Activated T-helper 17 cell treated with anti-CD3 and anti-CD28 coated beads, Interleukin-2, amount 50 U/mL, for 72 hours (primary cell): Measurements from ENCODE around the gene TPCN2. TPM values are rescaled to one million over a fixed set of nuclear protein-coding genes. Genes with fewer than 3 reads are reported as not detected.

Experiments
- ATAC-seq: fragments of 150-1000 bp; cut with Tn5 transposase; replicated peaks from 2 replicates; pipeline ENCODE4 v1.10.0; 2021; ENCODE audit warnings: mild to moderate bottlenecking, moderate library complexity
- H3K27ac Mint-ChIP-seq: one replicate; pipeline ENCODE4 v1.8.0; 2022; ENCODE audit warnings: mixed read lengths
- H3K27me3 Mint-ChIP-seq: one replicate; pipeline ENCODE4 v1.8.0; 2022; ENCODE audit warnings: mixed read lengths
- H3K36me3 Mint-ChIP-seq: one replicate; pipeline ENCODE4 v1.8.0; 2022; ENCODE audit warnings: low read depth, mild to moderate bottlenecking, mixed read lengths
- H3K4me1 Mint-ChIP-seq: one replicate; pipeline ENCODE4 v1.8.0; 2022; ENCODE audit warnings: mixed read lengths
- H3K4me3 Mint-ChIP-seq: one replicate; pipeline ENCODE4 v1.8.0; 2022; ENCODE audit warnings: mild to moderate bottlenecking, mixed read lengths
- H3K9me3 Mint-ChIP-seq: one replicate; pipeline ENCODE4 v1.8.0; 2022; ENCODE audit warnings: mixed read lengths
- total RNA-seq, 2 donors: library from RNA; stranded (reverse); gene quantifications; one replicate each; pipeline ENCODE4 v1.2.3, GENCODE V29; 2022

The TPCN2 gene
- total RNA-seq, 2 donors from 2014 or later = 12.8 to 15.9 TPM

DNA sequence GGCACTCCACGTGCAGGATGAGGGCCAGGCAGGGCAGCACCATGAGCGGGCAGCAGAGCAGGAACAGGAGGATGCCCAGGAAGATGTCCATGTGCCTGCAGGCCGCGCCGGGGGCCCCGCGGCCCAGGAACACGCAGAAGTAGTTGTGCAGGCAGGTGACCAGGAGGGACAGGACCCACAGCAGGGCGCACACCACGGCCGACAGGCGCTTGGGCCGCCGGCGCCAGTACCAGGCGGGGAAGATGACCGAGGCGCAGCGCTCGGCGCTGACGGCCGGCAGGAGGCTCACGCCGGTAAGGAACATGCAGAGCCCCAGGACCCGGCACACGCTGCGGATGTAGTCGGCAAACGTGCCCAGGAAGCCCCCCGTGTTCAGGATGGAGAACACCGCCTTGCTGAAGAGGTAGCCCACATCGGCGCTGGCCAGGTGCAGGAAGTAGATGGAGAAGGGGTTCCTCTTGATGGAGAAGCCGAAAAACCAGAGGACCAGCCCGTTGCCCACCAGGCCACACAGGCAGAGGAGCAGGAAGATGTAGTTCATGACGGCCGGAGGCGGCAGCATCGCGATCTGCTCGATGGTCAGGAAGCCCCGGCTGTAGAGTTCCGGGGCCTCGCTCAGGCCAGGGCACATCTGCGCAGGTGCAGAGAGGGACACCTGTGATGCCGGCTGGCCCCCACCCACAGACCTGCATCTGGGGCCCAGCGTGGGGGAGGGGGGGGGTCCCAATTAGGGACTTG lies 42.9 kb upstream of the TPCN2 start:
- no peak overlapping the region for H3K27ac Mint-ChIP-seq
- no peak overlapping the region for H3K4me3 Mint-ChIP-seq
- no peaks in the 10 kb centered on the region for H3K36me3 Mint-ChIP-seq
- no peaks in the 10 kb centered on the region for H3K9me3 Mint-ChIP-seq
- ATAC-seq = no peak
- no peaks in the 10 kb centered on the region for H3K4me1 Mint-ChIP-seq
- peaks cover 4% of the 10 kb centered on the region for H3K27me3 Mint-ChIP-seq

DNA sequence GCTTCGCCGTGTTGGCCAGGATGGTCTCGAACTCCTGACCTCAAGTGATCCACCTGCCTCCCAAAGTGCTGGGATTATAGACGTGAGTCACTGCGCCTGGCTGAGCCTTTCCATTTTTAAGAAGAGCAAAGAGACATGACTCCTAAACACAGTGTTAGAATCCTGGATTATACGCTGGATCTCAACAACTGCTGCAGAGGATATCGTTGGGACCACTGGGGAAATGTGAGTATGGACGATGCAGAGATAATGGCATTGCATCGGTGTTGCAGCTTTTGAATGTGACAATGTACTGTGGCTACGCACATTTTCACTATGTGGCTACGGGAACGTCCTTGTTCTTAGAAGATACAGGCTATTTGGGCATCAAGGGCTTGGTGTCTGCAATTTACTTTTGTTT lies 41.9 kb upstream of the TPCN2 start:
- H3K4me1 Mint-ChIP-seq = no peaks in the 10 kb centered on the region
- H3K9me3 Mint-ChIP-seq = no peaks in the 10 kb centered on the region
- no peak overlapping the region for H3K27ac Mint-ChIP-seq
- no peak for ATAC-seq
- no peaks in the 10 kb centered on the region for H3K36me3 Mint-ChIP-seq
- peaks cover 10% of the 10 kb centered on the region for H3K27me3 Mint-ChIP-seq
- H3K4me3 Mint-ChIP-seq = no peak overlapping the region

- no peak overlapping the region for H3K4me3 Mint-ChIP-seq
- no peaks in the 10 kb centered on the region for H3K4me1 Mint-ChIP-seq
- no peaks in the 10 kb centered on the region for H3K36me3 Mint-ChIP-seq
- ATAC-seq = no peak
- no peak overlapping the region for H3K27ac Mint-ChIP-seq
- H3K9me3 Mint-ChIP-seq = no peaks in the 10 kb centered on the region
- peaks cover 16% of the 10 kb centered on the region for H3K27me3 Mint-ChIP-seq
Measured at GRCh38 chr11:69007975-69008381, 40.8 kb upstream of the TPCN2 start.

- Mint-ChIP-seq H3K27ac (no peak overlapping the region), H3K36me3 (no peaks in the 10 kb centered on the region), H3K27me3 (peaks cover 16% of the 10 kb centered on the region), H3K4me1 (no peaks in the 10 kb centered on the region), H3K4me3 (no peak overlapping the region), H3K9me3 (no peaks in the 10 kb centered on the region)
- no peak for ATAC-seq
Measured at GRCh38 chr11:69008737-69009440, 39.8 kb upstream of the TPCN2 start.

DNA sequence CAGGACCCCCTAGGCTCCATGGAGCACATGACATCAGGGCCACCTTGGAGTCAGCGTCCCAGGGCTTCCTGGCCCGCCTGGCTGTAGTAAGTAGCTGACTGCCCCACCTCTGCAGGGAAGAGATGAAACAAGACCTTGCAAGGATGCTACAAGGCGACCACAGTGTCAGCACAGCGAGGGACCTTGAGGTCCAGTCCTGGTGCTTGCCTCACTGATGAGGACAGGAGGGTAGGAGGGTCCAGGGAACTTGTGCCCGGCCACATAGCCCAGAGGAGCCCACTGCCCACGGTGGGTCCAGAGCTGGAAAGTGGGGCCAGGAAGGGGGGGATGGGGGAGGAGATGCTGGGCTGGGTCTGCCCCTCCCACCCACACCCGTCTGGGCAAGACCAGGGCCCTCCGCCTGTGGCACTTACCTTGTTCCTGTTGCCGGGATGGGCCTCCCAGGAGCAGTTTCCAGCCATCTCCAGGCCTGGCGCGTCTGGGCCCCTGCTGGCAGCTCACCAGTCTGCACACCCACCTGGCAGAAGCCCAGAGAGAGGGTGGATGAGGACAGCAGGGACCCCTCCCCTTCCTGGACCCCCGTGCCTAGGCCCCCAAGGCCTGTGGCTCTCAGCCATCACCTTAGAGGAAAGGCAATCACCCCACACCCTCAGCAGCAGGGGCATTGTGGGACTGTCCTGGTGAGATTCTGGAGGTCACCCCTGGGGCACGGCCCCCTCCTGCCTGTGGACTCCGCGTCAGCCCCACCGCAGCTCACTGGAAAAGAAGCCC lies 39.1 kb upstream of the TPCN2 start:
- no peak for ATAC-seq
- Mint-ChIP-seq H3K27me3 (peaks cover 16% of the 10 kb centered on the region), H3K4me1 (no peaks in the 10 kb centered on the region), H3K36me3 (no peaks in the 10 kb centered on the region), H3K27ac (no peak overlapping the region), H3K9me3 (no peaks in the 10 kb centered on the region), H3K4me3 (no peak overlapping the region)

DNA sequence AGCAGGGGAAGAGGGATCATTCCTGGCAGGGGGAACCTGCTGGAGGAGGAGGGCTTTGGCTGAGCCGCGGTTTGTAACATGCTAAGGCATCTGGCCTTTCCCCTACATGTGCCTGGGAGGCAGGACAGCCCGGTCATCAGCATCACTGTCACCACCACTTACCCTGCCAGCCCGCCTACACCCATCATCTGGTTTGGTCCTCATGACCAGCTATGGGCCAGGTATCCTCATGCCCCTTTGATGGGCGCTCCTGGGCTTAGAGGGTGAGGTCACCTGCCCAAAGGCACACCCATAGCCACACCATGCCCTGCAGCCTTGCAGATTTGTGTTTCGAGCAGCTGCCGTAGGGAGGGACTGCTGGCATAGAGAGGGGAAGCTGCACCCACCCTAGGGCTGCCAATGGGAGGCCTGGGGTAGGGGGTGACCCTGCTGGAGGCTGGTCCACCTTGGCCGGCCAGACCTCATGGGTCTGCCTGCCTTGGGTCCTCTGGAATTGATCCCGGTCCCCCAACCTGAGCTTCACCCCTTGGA lies 38.3 kb upstream of the TPCN2 start:
- ATAC-seq = no peak
- H3K27me3 Mint-ChIP-seq = peaks cover 16% of the 10 kb centered on the region
- H3K4me1 Mint-ChIP-seq = no peaks in the 10 kb centered on the region
- no peak overlapping the region for H3K27ac Mint-ChIP-seq
- H3K4me3 Mint-ChIP-seq = no peak overlapping the region
- no peaks in the 10 kb centered on the region for H3K9me3 Mint-ChIP-seq
- H3K36me3 Mint-ChIP-seq = no peaks in the 10 kb centered on the region

DNA sequence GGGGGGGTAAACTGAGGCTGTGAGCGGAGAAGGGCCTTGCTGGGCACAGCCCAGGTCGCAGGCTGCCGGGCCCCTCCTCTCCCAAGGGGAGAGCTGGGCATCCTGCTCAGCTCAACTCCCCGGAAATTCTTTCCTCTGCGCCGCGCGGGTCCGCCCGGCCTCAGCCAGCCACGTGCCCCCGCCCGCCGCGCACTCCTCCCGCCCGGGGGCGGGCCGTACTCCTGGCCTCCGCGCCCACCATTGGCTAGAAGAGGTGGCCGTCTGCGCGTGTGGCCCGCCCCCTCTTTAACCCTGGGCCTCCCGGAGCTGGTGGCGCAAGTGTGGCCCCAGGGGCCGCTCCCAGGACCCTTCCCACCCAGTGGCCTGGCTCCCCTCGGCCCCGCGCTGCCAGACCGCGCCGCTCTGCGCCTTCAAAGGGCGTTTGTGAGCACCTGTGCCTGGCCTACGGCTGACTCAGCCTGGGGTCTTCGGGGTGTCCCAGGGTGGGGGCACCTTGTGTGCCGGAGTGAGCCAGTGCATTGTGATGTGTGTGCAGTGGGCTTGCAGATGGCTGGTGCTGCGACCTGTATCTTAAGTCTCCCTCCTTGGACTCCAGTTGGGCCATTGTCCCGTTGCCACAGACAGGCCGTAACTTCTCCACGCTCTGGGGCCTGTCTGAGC lies 37.6 kb upstream of the TPCN2 start:
- H3K27ac Mint-ChIP-seq = no peak overlapping the region
- H3K9me3 Mint-ChIP-seq = no peaks in the 10 kb centered on the region
- no peaks in the 10 kb centered on the region for H3K4me1 Mint-ChIP-seq
- H3K4me3 Mint-ChIP-seq = peak overlapping the region; percentile 33
- no peaks in the 10 kb centered on the region for H3K36me3 Mint-ChIP-seq
- ATAC-seq = peak; percentile 80
- peaks cover 16% of the 10 kb centered on the region for H3K27me3 Mint-ChIP-seq

- ATAC-seq = no peak
- H3K27me3 Mint-ChIP-seq = peaks cover 16% of the 10 kb centered on the region
Measured at GRCh38 chr11:69011624-69012091, 37.1 kb upstream of the TPCN2 start.

GRCh38 chr11:69012092-69013008 lies 36.4 kb upstream of the TPCN2 start:
- Mint-ChIP-seq H3K27me3 (peaks cover 16% of the 10 kb centered on the region), H3K4me1 (no peaks in the 10 kb centered on the region), H3K9me3 (no peaks in the 10 kb centered on the region), H3K4me3 (peak overlapping the region; percentile 33), H3K27ac (no peak overlapping the region), H3K36me3 (no peaks in the 10 kb centered on the region)
- ATAC-seq = no peak

More at GRCh38 chr11:69011624-69012091, 37.1 kb upstream of the TPCN2 start:
- Mint-ChIP-seq H3K4me1 (no peaks in the 10 kb centered on the region), H3K4me3 (peak overlapping the region; percentile 33), H3K27ac (no peak overlapping the region), H3K9me3 (no peaks in the 10 kb centered on the region), H3K36me3 (no peaks in the 10 kb centered on the region)

DNA sequence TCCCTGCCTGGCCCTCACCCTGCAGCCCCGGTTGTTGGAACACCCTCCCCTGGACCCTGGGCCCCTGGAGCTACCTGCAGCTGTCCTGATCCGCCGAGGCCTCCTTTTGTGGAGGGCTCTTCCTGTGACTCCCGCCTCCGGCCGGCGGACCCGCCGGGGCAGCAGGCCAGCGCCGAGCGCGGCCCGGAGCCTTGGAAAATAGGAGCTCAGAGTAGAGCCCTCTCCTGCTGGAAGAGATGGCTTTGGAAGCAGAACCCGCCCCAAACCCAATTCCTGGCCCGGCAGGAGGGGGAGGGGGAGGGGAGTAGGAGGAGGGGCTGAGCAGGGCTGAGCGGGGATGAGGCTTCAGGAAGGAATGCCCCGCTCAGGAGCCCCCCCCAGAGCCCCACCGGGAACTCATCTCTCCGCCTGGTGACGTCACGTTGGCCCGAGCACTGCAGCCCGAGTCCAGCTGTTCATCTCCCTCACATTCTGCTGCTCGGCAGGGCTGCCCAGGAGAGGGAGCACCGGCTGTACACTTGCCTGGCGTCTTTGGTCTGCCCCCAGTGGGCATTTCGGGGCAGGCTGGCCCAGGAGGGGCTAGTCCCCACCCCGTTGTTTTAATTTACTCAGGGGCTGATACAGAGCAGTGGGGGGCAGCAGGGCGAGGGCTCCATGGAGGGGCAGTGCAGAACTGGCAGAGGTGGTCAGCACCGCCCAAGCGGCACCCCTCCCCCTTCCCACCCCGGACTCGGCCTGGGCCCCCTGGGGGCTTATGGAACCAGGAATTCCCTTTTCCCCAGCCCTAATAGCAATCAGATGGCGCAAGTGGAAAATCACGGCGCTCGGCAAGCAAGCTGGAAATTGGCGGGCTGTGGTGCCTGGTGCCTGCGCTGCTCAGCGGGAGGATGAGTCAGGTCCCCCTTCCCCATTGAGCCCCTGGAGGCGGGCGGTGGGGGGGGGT lies 35.5 kb upstream of the TPCN2 start, which contains the start of gene MRGPRF:
Gene MRGPRF, minus strand, starts transcription at position 238 of the 943 bp plus-strand sequence. CDS start 3,345 bp downstream, outside the sequence.
- ATAC-seq = no peak
- no peaks in the 10 kb centered on the region for H3K4me1 Mint-ChIP-seq
- H3K27ac Mint-ChIP-seq = no peak within 1 kb of the TSS
- no peaks in the 10 kb centered on the region for H3K9me3 Mint-ChIP-seq
- no peak within 1 kb of the TSS for H3K4me3 Mint-ChIP-seq
- H3K27me3 Mint-ChIP-seq = peaks cover 16% of the 10 kb centered on the region
- H3K36me3 Mint-ChIP-seq = no peaks in the 10 kb centered on the region

GRCh38 chr11:69014084-69014851 lies 34.5 kb upstream of the TPCN2 start:
- no peaks in the 10 kb centered on the region for H3K4me1 Mint-ChIP-seq
- no peak for ATAC-seq
- H3K9me3 Mint-ChIP-seq = no peaks in the 10 kb centered on the region
- peaks cover 16% of the 10 kb centered on the region for H3K27me3 Mint-ChIP-seq
- no peak overlapping the region for H3K27ac Mint-ChIP-seq
- H3K36me3 Mint-ChIP-seq = no peaks in the 10 kb centered on the region
- no peak overlapping the region for H3K4me3 Mint-ChIP-seq
